ENCODE measurements around the gene SLC39A11.

DNA sequence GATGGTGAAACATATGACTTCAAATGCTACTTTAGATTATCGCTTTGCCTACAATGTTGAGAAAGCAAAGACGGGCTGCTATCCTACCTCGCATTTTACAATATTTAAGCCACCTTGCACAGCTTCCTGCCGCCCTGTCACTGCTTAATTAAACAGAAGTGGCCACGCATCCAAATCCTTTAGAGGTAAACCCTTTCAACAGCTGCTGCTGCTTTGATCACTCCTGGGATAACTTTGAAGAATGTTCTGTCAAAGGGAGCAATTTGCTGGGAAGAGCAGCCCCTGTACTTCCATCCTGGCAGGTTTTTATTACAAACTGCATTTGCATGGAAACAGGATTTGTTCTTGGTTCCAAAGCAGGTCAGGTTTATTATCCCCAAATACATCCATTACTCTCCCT, 48.1 kb upstream of the SLC39A11 start:
- no peak for TF ChIP-seq CTCF (IDR thresholded peaks at IDR 0.05)
- TF ChIP-seq POLR2A (IDR thresholded peaks at IDR 0.05): no peak

All from esophagus squamous epithelium (tissue), 4 donors.